Middle frontal gyrus (tissue), 1 donor: ENCODE results near the gene SURF4.

ENCODE experiments used
- DNase-seq: peaks from one replicate; pipeline ENCODE4 v3.0.0-alpha.2; 2015; ENCODE audit warnings: low spot score; ENCODE audit errors: extremely low spot score

Gene SURF4

GRCh38 chr9:133375724-133376654 is at the start of gene SURF4, which contains the start of gene STKLD1:
SURF4 (minus strand) TSS chr9:133376060; CDS start chr9:133375969, 91 bp downstream.
STKLD1 (plus strand) TSS chr9:133376366; CDS start chr9:133376474, 108 bp downstream.
- DNase-seq = peak; percentile 93

- no peak for DNase-seq
Measured at GRCh38 chr9:133425049-133425632, 49.3 kb upstream of the SURF4 start.

DNA sequence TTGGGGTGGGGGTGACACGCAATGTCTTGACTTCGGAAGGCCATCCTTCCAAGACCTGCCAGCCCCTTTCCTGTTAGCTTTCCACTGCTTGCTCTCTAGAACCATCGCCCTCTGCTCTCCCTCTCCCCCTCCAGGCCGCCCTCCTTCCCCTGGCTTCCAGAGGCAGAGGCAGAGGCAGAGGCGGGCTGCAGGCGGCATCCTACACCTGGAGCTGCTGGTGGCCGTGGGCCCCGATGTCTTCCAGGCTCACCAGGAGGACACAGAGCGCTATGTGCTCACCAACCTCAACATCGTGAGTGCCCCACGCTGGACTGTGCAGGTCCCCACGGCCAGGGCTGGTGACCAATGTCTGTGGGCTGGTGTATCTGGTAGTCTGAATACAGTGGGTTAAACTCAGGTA is 48.3 kb upstream of the SURF4 start:
- no peak for DNase-seq

DNA sequence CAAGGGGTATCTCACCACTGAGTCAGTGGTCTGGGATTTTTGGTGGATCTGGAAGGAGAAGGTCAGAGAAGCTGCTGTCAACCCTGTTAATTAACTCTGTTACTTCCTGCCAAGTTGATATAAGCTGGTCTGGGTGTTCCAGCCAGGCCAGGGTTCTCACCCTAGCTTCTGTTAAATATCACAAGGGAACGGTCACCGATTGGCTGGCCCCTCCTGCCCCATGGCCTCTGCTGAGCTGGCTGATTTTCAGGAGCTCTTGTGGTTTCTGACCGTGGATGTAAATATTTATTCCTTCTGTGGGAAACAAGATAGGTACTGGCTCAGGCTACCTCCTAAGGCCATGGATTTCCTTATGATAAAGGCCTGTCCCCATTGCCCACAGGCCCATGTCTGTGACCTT is 47.4 kb upstream of the SURF4 start:
- no peak for DNase-seq

DNA sequence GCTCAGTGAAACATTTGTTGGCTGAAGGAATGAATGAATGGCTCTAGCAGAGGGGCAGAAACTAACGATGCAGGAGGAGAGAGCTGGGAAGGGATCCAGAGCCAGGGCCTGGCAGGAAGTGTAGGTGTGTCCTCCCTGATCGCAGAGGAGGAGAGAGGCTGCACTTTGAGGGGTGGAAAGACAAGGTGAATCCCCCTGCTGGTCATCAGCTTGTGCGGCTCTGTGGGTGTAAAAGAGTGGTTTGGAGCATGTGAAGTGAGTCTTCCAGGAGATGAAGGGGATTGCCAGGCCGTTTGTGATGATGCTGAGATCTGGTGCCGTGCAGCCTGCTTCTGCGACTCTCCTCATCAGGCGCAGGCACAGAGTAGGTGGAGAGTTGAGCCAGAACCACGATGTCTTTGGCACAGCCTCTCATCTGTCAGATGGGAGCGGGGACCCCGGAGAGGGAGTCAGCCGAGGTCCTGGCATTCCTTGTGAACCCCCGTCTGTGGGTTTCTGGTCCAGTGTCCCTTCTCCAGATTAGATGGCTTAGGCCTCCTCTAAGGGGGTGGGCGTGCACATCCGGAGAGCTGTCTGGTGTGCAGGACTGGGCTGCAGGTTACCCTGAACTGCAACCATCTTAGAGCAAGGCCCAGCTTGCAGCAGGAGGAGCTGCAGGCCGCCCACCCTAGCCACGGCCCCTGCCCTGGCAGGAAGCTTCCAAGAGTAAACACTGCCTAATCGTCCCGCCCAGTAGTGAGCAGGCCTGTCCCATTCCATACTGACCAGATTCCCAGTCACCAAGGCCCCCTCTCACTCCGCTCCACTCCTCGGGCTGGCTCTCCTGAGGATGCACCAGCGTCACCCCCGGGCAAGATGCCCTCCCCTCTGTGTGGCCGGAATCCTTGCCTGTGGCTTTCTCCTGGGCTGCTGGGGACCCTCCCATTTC is 46.0 kb upstream of the SURF4 start, which contains the start of gene ADAMTS13:
ADAMTS13 (plus strand) TSS at position 753 of the 928 bp plus-strand sequence; CDS start at position 830, 77 bp downstream.
- DNase-seq = no peak

GRCh38 chr9:133420392-133420827 is 44.5 kb upstream of the SURF4 start:
- DNase-seq = no peak

- no peak for DNase-seq
Measured at GRCh38 chr9:133419005-133419404, 43.1 kb upstream of the SURF4 start.

GRCh38 chr9:133417541-133418461 is 41.9 kb upstream of the SURF4 start, which contains the start of gene REXO4:
REXO4 (minus strand) TSS chr9:133418010; CDS start chr9:133417844, 166 bp downstream.
- DNase-seq = peak; percentile 15

DNA sequence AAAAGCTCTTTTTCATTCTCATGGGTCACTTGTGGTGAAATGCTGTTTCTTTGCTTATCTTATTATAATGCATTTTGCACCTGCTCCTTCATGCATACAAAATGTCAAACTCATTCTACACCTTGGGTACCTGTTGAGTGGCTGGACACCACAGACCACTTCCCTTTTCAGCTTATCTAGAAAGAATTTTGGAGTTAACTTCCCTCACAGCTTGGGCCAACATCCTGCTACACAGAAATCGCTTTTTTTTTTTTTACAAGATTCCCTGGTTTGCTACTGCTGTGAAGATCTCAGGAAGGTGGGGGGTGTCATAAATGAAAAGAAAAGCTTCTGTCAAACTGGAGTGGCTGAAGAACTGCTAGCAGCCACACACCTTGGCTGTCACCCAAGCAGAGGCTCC is 39.3 kb upstream of the SURF4 start:
- no peak for DNase-seq

DNA sequence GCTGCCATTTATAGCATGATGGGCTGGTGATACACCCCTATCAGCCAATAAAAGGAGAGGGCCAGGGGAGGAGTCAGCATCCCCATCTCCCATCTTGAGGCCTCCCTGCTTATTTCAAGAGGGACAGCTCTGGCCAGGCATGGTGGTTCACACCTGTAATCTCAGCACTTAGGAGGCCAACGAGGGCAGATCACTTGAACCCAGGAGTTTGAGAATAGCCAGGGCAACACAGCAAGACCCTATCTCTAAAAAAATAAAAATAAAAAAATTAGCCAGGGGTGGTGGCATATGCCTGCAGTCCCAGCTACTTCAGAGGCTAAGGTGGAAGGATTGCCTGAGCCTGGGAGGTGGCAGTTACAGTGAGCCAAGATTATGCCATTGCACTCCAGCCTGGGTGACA is 32.2 kb upstream of the SURF4 start:
- DNase-seq = no peak

DNA sequence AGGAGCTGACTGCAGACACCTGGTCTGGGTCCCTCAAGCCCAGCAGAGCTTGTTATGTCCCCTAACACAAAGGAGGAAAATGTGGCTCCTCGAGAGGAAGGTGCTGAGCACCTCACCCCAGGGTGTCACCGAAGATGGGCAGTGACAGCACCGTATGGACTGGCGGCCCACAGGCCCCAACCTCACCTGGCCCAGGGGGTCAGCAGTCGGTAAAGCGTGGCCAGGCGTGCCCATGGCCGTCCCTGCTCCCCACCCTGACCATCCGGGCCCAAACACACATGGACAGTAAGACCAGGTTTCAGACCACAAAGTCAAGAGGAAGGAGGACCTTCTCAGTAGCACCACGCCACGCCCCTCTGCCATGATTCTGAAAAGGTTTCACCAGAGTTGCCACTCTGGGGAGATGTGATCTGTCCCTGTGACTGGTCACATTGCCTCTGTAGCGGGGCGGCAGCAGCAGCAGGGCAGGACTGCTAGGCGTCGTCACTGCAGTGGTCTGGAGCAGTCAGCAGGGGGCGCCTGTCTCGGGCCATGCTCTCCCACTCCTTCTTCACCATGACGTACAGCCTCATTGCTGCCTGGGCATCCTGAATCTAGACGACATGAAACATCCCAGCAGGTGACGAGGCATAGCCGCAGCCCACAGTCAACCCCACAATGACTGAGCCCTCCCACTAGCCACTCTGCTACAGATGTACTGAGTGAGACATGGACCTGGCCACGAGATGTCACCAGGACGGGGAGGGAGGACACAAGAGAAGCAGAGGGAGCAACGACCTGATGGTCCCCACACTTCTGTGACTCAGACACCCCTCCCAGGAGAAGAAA is 30.8 kb upstream of the SURF4 start:
- DNase-seq = peak; percentile 44

GRCh38 chr9:133405508-133406438 is 29.9 kb upstream of the SURF4 start:
- no peak for DNase-seq

DNA sequence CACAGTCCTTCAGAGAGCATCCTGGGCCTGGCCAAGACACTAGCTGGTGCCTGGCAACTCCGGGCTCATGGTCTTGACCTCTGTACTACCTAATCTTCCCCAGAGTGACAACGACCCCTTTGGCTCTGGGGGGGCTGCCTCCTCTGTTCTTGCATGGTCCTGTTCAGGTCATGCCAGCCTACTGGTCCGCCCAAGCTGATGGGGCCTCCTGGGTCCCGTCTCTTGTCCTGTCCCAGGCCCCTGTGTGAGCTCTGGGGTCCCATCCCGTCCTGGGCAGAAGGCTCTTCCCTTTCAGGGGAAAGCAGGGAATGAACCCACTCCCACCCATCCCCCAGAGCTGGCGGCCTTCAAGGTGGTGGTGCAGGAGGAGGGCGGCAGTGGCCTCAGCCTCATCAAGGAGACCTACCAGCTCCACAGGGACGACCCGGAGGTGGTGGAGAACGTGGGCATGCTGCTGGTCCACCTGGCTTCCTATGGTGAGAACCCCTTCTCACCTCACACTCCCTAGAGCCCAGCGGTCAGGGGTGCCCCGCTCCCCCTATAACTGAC is 28.7 kb upstream of the SURF4 start:
- DNase-seq = no peak

DNA sequence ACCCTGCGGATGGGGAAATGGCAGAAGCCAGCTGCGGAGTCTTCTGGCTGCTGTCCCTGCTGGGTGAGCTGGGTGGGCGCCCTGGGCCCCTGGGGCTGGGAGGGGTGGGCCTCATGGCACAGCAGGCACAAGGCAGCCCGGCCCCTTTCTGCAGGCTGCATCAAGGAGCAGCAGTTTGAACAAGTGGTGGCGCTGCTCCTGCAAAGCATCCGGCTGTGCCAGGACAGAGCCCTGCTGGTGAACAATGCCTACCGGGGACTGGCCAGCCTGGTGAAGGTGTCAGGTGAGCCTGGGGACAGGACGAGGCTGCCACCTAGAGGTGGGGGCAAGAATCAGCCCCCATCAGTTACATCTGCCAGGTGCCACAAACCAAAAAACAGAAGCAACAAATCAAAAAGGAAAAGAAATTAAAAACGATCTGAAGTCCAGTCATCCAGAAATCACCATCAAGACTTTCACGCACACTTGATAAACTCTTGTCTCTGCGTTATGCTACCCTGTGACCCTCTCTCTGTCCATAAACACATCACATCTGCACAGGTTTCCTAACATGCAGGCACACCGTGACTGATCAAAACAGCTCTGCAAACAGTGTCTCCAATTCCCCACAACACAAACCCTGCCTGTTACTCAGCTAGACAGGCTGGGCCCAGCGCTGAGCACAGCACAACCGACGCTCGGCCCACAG is 28.1 kb upstream of the SURF4 start:
- no peak for DNase-seq

DNA sequence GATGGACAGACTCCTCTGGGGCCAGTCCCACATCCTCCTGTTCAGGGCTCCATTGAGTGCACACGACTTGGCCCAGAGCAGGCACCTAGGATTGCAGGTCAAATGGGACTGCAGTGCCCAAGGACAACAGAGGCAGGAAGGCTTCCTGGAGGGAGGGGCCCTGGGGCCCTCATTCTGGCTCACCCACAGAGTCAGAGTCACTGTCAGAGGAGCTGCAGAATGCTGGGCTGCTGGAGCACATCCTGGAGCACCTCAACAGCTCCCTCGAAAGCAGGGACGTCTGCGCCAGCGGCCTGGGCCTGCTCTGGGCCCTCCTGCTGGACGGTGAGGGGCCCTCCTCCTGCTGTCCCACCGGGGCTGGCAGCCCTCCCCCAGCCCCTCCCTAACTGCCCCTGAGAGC is 26.8 kb upstream of the SURF4 start:
- DNase-seq = no peak

GRCh38 chr9:133401588-133401987 is 25.7 kb upstream of the SURF4 start:
- DNase-seq = no peak

GRCh38 chr9:133400292-133400691 is 24.4 kb upstream of the SURF4 start:
- no peak for DNase-seq
